ENCODE results near the gene SH3RF3.

SH3RF3 gene

DNA sequence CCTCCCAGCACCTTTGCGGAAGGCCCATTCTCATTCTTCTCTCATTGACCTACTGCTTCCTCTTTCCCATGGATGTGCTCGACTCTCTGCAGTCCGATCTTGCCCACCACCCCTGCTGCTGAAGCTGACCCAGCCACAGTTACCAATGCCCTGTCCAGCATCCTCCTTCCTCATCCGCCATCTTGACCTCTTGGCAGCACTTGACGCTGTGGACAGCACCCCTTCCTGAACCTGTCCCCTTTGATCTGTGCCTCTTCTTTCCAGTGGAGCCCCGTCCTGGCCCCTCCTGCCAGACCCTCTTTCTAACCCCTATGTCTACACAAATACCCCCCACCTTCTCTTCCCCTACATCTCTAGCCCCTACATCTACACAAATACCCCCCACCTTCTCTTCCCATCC, 275.7 kb downstream of the SH3RF3 start:
- no peak for DNase-seq

DNA sequence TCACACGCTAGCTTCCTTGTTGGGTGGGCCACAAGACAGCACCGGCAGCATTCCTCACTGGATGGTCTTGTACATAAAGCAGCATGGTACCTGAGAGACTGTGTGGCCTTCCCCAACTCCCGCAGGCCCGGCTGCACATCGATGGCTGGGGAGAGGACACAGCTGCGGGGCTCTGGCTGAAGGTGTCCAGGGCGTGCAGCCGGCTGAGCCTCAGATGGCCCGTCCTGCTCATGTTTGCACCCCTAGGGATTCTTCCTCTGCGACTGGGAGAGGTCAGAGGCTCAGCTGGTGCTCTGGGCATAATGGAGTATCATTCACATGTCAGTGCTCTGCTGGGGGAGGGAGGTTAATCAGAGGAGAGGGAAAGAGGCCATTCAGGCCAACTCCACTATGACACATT, 276.9 kb downstream of the SH3RF3 start:
- no peak for DNase-seq

DNA sequence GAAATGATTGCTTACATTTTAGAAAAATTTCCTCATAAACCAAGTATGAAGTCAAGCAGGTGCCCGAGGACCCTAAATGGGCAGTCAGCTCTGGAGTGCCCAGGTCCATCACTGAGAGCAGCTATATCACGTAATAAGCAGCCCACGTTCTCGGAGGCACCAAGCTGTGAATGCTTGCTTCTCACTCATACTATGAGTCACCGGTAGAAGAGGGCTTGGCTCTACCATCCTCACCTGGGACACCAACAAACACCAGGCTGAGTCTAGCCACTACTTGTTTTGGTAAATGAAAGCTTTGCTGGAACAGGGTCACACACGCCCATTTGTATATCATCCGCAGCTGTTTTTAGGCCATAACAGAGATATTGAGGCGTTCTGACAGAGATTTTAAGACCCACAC, 277.3 kb downstream of the SH3RF3 start:
- no peak for DNase-seq

DNA sequence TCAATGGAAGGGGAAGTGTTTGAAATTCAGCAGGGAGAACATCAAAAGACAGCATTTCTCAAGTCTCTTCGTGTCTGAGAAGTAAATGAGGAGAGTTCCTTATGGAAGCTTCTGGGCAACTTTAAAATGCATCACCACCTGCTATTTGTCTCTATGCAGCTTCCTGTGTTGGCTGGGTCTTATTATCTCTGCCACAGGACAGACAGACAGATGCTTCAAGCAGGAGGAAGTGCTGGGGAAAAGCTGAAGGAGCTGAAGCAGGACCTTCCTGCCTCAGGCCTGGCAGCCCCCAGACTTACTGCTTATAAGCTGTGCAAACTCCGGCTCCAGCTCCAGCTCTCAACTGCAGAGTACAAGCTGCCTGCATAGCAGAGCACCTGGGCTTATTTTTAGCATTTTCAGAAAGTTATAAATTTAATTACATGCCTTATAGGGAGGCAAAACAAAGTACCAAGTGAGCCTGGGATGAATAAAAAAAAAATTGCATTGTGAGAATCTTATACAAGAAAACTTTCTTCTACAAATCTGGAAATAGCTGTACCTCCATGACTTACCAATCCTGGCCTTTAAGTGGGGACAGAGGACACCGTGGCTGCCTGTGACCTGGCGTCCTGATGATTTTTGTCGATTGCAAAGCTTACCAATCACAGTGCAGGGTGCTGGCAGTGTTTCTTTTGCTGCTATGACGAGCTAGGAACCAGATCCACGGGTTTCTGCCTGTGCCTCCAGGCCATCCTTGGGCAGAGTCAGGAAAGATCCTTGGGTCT, 278.5 kb downstream of the SH3RF3 start:
- DNase-seq: no peak

DNA sequence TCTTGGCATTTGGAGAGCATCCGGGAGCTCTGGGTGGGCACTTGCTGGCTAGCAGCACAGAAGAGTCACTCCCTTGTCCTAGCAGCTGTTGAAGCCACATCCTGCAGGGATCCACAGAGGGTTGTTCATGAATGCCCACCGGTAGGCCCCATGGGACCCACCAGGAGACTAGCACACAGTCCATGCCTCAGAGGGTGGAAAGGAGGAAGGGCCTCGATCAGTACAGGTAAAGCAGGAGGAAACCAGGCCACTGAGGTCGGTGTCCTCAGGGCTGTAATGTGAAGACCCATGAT, 279.0 kb downstream of the SH3RF3 start:
- no peak for DNase-seq

DNA sequence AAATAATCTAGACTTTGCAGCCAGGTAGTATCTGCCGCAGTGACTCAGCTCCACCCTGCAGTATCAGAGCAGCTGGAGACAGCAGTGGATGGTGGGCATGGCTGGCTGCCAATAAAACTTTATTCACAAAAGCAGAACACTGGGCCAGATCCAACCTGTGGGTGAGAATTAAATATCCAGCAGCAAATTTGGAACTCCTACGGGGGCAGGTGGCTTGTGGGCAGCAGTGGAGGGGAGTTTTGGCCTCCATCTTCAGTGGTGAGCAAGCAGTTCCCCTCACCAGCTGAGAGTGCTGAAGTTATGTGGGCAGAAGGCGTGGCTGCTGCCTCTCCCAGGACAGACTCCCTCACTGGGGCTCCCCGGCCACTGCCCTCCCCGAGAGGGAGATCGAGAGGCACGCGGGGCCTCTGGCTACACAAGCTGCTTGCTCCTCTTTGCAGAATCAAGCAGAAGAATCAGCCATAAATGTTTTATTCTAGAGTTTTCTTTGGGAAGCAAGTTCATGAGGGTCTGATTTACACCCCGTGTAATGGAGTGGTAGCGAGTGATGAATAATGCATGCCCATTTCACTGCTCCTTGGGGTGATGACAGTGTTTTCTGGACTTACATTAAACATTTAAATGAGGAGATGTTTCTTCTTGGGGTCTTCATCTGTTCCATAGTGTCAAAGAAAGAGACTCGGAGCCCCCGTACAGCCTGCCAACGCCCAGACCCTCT, 280.5 kb downstream of the SH3RF3 start:
- DNase-seq: no peak

DNA sequence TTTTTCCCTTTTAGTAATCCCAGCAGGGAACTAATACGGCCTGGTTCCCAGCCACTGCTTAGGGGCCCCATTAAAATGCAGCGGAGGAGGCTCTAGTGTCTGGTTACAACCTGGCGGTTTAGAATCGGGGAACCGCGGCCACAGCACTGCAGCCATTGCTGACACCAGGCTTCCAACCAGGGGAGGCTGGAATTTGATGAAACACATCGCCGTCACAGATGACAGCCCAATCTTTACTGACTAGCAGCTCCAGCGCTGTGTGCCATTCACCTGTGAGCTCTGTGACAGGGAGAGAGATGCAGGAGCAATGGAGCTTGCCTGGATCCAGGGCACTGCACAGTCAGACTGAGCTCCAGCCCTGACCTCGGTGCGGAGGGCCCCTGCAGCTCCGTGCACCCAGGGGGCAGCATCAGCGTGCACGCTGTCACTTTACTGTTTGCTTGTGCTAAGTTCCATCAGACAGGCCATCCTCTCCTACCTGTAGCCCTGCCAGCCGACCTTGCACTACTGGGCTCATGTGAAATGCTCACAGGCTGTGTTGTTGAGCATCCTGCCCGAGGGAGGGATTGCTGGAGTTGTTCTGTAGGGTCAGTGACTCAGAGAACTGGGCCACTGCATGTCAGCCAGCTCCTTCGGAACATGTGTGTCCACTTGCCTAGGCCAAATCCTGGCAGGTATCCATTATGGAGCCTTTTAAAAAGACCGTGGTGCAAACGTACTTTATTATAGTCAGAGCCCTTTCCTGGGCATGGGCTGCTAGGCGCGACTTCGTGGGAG, 281.2 kb downstream of the SH3RF3 start:
- peak; percentile 50 for DNase-seq

DNA sequence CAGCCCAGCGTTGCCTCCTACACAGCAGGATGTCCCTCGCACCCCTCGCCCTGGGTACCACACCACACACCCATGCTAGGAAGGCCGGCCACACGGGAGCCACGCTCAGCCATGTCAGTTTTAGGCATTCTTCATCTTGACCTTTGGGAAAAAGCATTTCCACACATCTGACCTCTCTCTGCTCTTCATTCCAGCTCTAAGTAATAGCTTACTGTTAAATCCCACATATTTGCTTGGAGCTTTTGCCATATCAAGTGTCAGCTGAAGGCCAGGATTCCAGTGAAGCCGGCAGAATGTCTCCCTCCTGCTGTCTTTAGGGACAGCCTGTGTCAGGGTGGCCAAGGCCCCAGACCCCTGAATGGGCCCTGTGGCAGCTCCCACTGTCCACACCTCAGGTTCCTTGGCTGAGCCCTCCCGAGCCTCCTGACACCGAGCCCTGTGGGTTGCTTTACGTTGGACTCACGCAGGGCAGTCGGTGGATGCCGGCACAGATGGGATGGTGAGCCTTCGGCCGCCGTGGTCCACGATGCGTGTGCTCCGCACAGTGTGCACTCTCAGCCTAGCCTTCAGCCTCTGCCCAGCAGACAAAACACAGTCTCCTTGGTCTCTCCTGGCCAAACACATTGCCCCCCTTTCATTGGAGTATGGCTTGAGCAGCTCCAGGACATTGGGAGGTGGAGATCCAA, 282.8 kb downstream of the SH3RF3 start:
- DNase-seq: no peak

DNA sequence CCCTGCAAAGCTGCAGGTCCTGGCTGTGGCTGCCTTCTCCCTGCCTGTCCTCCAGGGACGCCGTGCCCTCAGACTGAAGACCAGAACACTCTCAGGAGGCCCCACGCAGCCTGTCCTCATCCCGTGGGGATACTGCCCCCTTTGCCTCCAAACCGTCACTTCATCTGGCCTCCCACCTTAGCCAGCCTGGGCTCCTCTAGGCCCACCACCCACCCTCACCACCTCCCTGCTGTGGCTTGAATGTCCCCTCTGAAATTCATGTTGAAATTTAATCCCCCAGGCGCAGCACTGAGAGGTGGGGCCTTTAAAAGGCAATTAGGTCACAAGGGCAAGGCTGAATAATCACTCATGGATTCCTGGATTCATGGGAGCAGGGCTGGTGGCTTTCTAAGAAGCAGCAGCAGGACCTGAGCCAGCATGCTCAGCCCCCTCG, 286.6 kb downstream of the SH3RF3 start:
- DNase-seq: no peak

DNA sequence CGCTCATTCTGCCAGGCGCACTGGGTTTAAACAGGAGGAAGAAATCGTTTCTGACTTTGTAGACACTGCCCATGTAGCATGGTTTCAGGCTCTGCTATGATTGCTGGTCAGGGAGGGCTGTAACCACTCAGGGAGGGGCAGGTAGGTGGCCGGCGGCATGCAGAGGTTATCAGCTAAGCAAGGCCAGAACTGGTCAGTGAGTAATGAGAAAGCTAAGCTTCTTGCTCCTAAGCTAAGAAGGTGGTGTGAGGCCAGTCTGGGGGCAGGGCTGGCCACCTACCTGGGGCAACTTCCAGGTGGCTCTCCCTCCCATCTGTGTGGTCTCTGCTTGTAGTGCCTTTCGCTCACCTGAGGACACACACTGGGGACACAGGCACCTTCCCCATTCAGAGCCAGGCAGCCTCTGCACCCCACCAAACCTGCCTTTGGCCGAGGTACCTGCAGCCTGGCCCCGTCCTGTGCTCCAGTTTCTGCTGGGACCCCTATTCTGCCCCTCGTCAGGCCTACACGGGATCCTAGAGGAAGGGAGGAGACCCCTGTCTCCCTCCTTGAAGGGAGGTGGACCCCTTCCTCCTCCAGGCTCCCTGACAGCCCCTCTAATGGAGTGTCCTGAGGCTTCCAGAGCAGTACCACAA, 288.8 kb downstream of the SH3RF3 start:
- no peak for DNase-seq

DNA sequence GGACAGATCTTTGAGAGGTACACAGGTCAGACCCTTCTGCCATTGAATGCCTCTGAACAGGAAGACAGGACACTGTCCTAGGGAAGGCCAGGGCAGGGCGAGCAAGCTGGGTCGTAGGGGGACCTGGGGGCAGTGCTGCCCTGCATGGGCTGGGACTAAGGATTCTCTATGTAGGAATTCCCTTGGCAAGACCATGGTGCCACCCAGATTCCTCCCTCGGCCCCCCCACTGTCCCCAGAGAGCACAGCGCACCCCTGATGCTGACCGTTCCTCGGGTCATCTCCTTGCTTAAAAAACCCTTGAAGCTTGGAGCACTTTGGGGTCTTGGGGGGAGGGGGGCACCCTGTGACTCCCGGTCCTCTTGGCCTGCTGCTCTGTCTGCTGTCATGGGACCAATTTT, 289.7 kb downstream of the SH3RF3 start:
- DNase-seq: no peak

DNA sequence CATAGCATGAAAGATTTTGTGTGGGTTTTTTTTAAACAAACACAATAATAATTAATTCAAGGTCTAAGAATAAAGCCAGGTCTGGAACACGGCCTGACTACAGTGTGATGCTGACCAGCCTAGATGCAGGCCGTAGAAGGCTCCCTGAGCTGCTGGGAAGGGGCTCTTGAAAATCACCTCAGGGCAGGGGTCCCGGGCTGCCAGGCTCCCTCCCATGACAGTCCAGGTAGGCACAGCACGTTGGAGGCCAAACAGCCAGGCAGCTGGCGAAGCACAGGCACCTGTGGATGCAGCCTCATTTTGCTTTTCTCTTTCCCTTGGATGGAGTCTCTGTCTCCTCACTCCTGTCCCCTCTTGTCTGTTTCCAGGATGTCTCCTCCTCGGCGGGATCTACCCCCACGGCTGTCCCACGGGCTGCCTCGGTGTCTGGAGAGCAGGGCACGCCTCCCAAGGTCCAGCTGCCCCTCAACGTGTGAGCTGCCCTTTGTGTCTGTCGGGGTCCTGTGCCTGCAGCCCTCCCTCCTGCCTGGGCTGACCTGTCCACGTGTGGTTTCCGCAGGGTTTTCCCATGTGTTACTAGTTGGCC, 290.3 kb downstream of the SH3RF3 start:
- no peak for DNase-seq

DNA sequence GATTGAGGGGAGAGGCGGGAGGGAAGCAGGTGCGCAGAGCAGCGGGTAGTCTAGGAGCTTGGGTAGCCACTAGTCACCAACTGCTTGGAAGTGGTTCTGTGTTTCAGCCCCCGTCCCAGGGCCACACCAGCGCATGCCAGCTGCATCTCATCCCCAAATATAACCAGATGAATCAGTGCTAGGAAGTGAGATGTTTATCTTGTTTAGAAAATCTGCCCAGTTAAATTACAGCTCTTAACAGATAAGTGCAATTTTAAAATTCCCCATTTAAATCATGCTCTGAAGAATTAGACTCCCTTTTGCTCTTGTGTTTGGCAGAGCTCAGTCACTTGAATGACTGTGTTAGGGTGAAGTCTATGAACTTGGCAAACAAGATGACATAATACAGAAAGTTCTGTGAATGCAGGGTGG, 291.0 kb downstream of the SH3RF3 start:
- DNase-seq: no peak

DNA sequence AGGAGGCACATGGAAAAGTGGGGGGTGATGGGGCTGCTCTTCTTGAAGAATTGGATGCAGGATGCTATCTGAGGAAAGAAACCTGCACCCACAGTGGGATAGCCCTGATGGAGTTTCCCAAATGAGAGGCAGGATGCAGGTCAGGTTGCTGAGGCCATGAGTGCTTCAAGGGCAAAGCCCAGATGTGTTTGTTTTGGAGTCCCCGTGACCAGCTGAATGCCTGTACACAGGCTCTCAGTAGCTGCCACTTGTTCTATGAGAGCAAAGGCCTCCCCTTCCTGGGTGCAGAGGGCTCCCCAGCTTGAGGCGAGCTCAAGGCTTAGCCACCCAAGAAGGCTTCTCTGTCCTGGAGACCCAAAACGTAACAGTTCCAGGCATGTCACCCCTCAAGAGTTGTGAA, 292.1 kb downstream of the SH3RF3 start:
- no peak for DNase-seq

DNA sequence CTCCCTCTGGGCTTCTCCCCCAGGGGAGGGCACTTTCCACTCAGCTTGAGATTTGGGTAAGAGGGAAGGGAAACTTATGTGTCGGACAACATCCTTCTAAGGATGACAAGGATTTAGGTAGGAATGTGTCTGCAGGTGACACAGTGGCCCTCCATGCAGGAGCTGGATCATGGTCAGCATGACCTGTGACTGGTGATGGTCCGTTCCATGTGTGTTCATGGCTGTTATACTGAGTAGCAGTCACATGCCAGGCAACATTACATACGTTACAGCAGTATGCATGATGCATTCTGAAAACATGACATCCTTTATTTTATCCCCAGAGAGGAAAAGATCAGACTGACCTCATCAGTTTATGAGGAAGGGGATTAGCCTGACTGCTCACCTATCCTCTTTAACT, 292.6 kb downstream of the SH3RF3 start:
- DNase-seq: no peak

DNA sequence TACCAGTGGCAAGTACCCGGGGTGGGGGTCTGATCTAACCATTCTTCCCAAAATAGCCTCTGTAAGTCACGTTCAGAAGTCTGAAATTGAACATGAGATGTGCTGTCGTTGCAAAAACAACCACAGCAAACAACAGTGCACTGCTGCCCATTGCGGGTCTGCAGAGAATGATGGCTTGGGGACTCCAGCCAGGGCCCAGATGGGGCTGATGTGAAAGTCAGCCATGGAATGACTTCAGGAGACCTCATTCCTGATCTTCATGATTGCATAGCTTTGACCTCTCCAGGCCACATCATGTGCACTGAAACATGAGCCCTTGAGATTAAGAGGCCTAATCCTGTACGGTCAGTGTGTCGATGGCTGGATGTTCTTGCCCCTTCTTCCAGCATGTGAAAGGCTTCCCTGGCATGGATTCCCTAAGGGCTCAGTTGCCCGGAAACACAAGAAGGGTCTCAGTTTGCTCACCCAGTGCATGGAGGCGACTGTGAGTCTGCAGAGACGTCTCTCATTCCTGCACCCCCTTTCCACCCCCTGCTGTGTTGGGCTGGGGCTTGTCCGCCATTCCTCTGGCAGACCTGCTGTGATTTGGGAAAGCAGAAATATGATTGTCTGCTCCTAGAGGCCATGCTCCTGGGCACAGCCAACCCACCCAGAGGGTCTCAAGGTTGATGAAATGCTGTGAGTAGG, 293.2 kb downstream of the SH3RF3 start:
- DNase-seq: no peak

DNA sequence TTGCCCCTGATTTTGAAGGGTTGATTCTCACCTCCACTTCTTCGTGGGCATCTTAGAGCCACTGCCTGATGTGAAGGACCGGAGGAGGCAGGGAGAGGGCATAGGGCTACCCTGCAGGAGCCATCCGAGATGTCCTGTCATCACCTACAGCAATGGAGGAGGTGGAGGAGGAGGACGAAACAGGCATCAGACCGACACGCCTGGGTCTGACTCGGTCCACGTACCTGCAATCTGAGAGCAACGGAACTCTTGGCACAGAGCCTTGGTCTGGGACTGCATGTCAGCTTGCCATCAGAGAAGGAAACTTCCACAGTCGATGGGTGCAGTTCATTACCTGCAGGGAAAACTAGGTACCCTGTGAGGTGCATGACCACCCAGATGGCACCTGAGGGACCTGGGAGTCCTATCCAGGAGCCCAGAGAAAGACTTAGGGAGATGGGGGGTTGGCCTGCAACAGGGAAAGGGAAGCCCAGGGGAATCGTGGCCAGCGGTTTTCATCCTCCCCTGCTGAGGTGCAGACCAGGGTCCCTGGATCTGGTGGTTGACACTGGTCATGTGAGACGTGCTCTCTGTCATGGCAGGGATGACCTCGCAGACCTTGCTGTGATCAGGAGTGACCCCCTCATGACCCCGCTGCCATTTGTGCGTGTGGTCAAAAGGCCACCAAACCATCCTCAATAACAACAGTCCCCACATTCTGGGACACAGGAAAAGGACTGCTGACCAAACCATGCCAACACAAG, 293.9 kb downstream of the SH3RF3 start:
- no peak for DNase-seq

DNA sequence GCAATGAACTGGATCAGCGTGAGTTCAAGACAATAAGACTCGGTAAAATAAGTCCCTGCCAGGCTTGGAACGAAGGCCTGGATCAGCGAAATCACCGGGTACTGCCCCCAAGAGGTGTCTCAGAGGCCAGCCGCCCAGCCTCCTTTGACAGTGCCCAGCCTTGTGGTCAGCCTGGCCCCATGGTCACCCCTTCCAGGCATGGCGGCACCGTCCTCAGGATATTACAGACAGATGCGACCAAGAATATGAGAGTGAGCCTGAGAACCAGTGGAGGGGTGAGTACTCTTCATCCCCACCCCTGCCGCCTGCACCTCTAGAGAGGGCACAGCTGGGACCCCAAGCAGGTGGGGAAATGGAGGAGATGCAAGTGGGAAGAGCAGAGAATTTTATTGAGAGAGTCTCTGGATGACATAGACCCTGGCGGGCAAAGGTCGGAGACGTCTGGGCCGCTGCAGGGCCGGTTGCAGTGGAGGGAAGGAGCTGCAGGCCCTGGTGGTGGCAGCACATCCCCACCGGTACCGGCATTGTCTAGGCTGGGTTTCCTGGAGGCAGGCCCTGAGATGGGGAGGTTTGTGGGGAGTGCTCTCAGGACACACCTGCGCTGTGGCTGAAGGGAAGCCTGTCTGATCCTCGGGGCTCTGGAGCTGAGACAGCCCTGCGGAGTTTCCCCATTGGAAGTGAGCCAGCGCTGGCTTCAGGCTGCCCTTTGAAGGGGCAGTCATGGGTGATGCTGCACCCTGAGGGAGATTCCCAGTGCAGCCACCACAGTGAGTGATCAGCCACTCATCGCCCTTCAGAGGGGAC, 294.8 kb downstream of the SH3RF3 start:
- no peak for DNase-seq

DNA sequence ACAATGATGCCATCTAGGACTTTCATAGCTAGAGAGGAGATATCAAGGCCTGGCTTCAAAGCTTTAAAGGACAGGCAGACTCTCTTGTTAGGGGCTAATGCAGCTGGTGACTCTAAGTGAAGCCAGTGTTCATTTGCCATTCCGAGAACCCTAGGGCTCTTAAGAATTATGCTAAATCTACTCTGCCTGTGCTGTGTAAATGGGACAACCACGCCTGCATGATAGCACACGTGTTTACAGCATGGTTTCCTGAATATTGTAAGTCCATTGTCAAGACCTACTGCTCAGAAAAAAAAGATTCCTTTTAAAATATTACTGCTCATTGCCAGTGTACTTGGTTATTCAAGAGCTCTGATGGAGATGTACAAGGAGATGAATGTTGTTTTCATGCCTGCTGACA, 296.4 kb downstream of the SH3RF3 start:
- DNase-seq: no peak

DNA sequence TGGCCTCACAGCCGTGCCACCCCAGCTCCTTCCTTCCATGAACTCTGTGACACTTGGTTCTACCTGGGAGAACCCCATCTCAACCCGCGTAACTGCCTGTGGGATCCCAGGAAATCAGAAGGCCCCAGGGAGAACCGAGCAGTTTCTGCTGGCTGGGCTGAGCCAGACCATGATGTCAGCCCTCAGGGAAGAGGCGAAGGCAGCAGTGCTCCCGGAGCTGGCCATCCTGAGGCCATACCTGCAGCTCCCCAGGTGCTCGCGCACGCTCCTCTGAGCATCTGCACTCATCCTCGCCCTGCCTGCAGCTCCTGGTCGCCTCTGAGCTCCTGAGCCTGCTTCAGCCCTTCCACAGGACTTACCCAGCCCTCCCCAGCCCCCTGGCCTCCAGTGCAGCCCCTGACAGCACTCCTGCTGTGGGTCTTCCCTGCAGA, 298.7 kb downstream of the SH3RF3 start:
- DNase-seq: no peak
